Neural cell (in vitro differentiated cells): ENCODE results near the gene CCDC24. TPM values are rescaled to one million over a fixed set of nuclear protein-coding genes. Genes with fewer than 3 reads are reported as not detected.

Experiments used
- H2AFZ ChIP-seq: fragments of 200-600, 300-800 bp; sonication (generic), shearing (Covaris generic); 2 replicates; pipeline ENCODE4 v1.6.0; 2014; ENCODE audit warnings: low read depth, mild to moderate bottlenecking, antibody characterized with exemption, low read length, moderate library complexity
- H3F3A ChIP-seq: fragments of 200-600 bp; shearing (Covaris generic); 2 replicates; pipeline ENCODE4 v1.6.1; 2016; ENCODE audit warnings: mild to moderate bottlenecking, moderate library complexity, mixed read lengths, antibody characterized with exemption, low read length; ENCODE audit not compliant: insufficient read depth, poor library complexity, severe bottlenecking
- H3K27ac ChIP-seq: fragments of 200-600, 300-800 bp; sonication (generic), shearing (Covaris generic); 2 replicates; pipeline ENCODE4 v1.5.1; 2014; ENCODE audit warnings: mild to moderate bottlenecking, low read length, moderate library complexity
- H3K27me3 ChIP-seq: fragments of 300-800, 200-600 bp; sonication (generic), shearing (Covaris generic); 2 replicates; pipeline ENCODE4 v1.6.0; 2014; ENCODE audit warnings: mild to moderate bottlenecking, low read depth, low read length, moderate library complexity; ENCODE audit not compliant: insufficient read depth
- H3K36me3 ChIP-seq: fragments of 300-800, 200-600 bp; sonication (generic), shearing (Covaris generic); 2 replicates; pipeline ENCODE4 v1.5.1; 2014; ENCODE audit warnings: mild to moderate bottlenecking, antibody characterized with exemption, low read length, moderate library complexity; ENCODE audit not compliant: insufficient read depth
- H3K4me2 ChIP-seq: fragments of 300-800, 200-600 bp; sonication (generic), shearing (Covaris generic); 2 replicates; pipeline ENCODE4 v1.6.0; 2014; ENCODE audit warnings: mild to moderate bottlenecking, low read length
- H3K4me3 ChIP-seq: fragments of 300-800, 200-600 bp; sonication (generic), shearing (Covaris generic); 2 replicates; pipeline ENCODE4 v1.5.1; 2014; ENCODE audit warnings: mild to moderate bottlenecking, low read length, moderate library complexity
- H3K79me2 ChIP-seq: fragments of 200-600 bp; shearing (Covaris generic); replicated peaks from 2 replicates; pipeline ENCODE4 v1.6.0; 2014; ENCODE audit warnings: mild to moderate bottlenecking, low read length, moderate library complexity; ENCODE audit not compliant: insufficient read depth
- H3K9ac ChIP-seq: fragments of 300-800, 200-600 bp; sonication (generic), shearing (Covaris generic); 2 replicates; pipeline ENCODE4 v1.6.1; 2016; ENCODE audit warnings: mild to moderate bottlenecking, low read length, mixed read lengths
- H3K9me2 ChIP-seq: fragments of 200-600 bp; shearing (Covaris generic); 2 replicates; pipeline ENCODE4 v1.6.1; 2016; ENCODE audit warnings: mild to moderate bottlenecking, low read length, mixed read lengths; ENCODE audit not compliant: insufficient read depth
- H3K9me3 ChIP-seq: fragments of 200-600, 300-800 bp; sonication (generic), shearing (Covaris generic); 2 replicates; pipeline ENCODE4 v1.6.1; 2016; ENCODE audit warnings: mild to moderate bottlenecking, mixed run types, low read length, moderate library complexity, mixed read lengths
- H4K20me1 ChIP-seq: fragments of 200-600 bp; shearing (Covaris generic); 2 replicates; pipeline ENCODE4 v1.6.1; 2016; ENCODE audit warnings: mild to moderate bottlenecking, mixed run types; ENCODE audit not compliant: insufficient read depth
- CTCF ChIP-seq: fragments of 450-650 bp; IDR thresholded peaks from 2 replicates; pipeline ENCODE4 v1.5.1; 2014; ENCODE audit warnings: antibody characterized with exemption, mild to moderate bottlenecking, moderate library complexity; ENCODE audit not compliant: poor library complexity, severe bottlenecking
- EZH2 ChIP-seq: fragments of 200-600, 300-800 bp; shearing (Covaris generic), sonication (generic); IDR thresholded peaks from 2 replicates; pipeline ENCODE4 v1.6.1; 2014; ENCODE audit warnings: antibody characterized with exemption, low read length, borderline replicate concordance, mild to moderate bottlenecking; ENCODE audit not compliant: insufficient read depth, poor library complexity, severe bottlenecking
- MXI1 ChIP-seq: fragments of 450-650 bp; conservative IDR thresholded peaks from 2 replicates; pipeline ENCODE4 v1.6.1; 2014; ENCODE audit warnings: antibody characterized with exemption, mild to moderate bottlenecking; ENCODE audit not compliant: poor library complexity, severe bottlenecking
- POLR2AphosphoS5 ChIP-seq: IDR thresholded peaks from 2 replicates; pipeline ENCODE4 v1.6.1; 2012
- RAD21 ChIP-seq: fragments of 450-650 bp; conservative IDR thresholded peaks from 2 replicates; pipeline ENCODE4 v1.6.1; 2014; ENCODE audit warnings: antibody characterized with exemption, mild to moderate bottlenecking, moderate library complexity
- REST ChIP-seq: IDR thresholded peaks from 2 replicates; pipeline ENCODE4 v1.6.1; 2012; ENCODE audit warnings: borderline replicate concordance
- SMC3 ChIP-seq: fragments of 450-650 bp; conservative IDR thresholded peaks from 2 replicates; pipeline ENCODE4 v1.6.1; 2014; ENCODE audit warnings: antibody characterized with exemption, mild to moderate bottlenecking, moderate library complexity; ENCODE audit not compliant: poor library complexity
- TAF1 ChIP-seq: IDR thresholded peaks from 2 replicates; pipeline ENCODE4 v1.6.1; 2012; ENCODE audit warnings: low read depth
- polyA plus RNA-seq: library from polyadenylated mRNA; depleted of rRNA; stranded (reverse); fragments of >200 nt; gene quantifications from 2 replicates; pipeline ENCODE4 v1.2.3, GENCODE V29; 2014

The CCDC24 gene
- polyA plus RNA-seq, 1 donor from 2014 or later = 16.5 TPM

- Histone ChIP-seq H3K79me2 (peaks cover 42% of the 10 kb centered on the region), H3K4me2 (peak overlapping the region; percentile 95), H3K9ac (peak overlapping the region; percentile 86), H3K9me3 (no peaks in the 10 kb centered on the region), H3K36me3 (peaks cover 14% of the 10 kb centered on the region), H3K4me3 (peak overlapping the region; percentile 78), H3K27me3 (no peaks in the 10 kb centered on the region), H4K20me1 (no peaks in the 10 kb centered on the region), H2AFZ (no peak overlapping the region), H3F3A (no peaks in the 10 kb centered on the region), H3K9me2 (no peaks in the 10 kb centered on the region), H3K27ac (peak overlapping the region; percentile 99)
- TF ChIP-seq REST (no peak), RAD21 (no peak), TAF1 (no peak), MXI1 (no peak), EZH2 (no peak)
These were observed 37.4 kb upstream of the CCDC24 start for GRCh38 chr1:43954036-43954435.

GRCh38 chr1:43956234-43956633 lies 35.2 kb upstream of the CCDC24 start:
- Histone ChIP-seq H3F3A (no peaks in the 10 kb centered on the region), H3K27ac (no peak overlapping the region), H2AFZ (no peak overlapping the region), H4K20me1 (no peaks in the 10 kb centered on the region), H3K9ac (no peak overlapping the region), H3K27me3 (no peaks in the 10 kb centered on the region), H3K4me2 (no peak overlapping the region), H3K4me3 (no peak overlapping the region), H3K79me2 (peaks cover 30% of the 10 kb centered on the region), H3K9me2 (no peaks in the 10 kb centered on the region), H3K9me3 (no peaks in the 10 kb centered on the region), H3K36me3 (peaks cover 17% of the 10 kb centered on the region)
- TF ChIP-seq RAD21 (no peak), REST (no peak), CTCF (no peak), EZH2 (no peak), TAF1 (no peak), SMC3 (no peak), POLR2AphosphoS5 (no peak), MXI1 (no peak)
